NCI-H748 (cell line): ENCODE data around the gene FNDC3B.
A peak's percentile ranks its signal among the peaks of the same experiment; 100 is the strongest.

ENCODE experiments used
- DNase-seq: peaks from one replicate; lab custom pipeline; 2025; ENCODE audit not compliant: unreplicated experiment; lab: John Stamatoyannopoulos, UW

The FNDC3B gene

GRCh38 chr3:172379372-172379771, 340.0 kb downstream of the FNDC3B start:
- DNase-seq, result no peak

- no peak for DNase-seq
Measured at GRCh38 chr3:172380632-172381031, 341.3 kb downstream of the FNDC3B start.

- no peak for DNase-seq
Measured at GRCh38 chr3:172383306-172383796, 344.0 kb downstream of the FNDC3B start.

GRCh38 chr3:172384836-172385235, 345.5 kb downstream of the FNDC3B start:
- DNase-seq, result no peak

GRCh38 chr3:172387728-172388127, 348.4 kb downstream of the FNDC3B start:
- no peak for DNase-seq

- no peak for DNase-seq
Measured at GRCh38 chr3:172388412-172389078, 349.2 kb downstream of the FNDC3B start.

- no peak for DNase-seq
Measured at GRCh38 chr3:172390792-172391191, 351.4 kb downstream of the FNDC3B start.

- DNase-seq, result no peak
Measured at GRCh38 chr3:172391592-172392302, 352.4 kb downstream of the FNDC3B start.

GRCh38 chr3:172394692-172395091, 355.3 kb downstream of the FNDC3B start:
- no peak for DNase-seq

- no peak for DNase-seq
Measured at GRCh38 chr3:172396400-172396799, 357.0 kb downstream of the FNDC3B start.

- DNase-seq, result peak; percentile 3
Measured at GRCh38 chr3:172397716-172398405, 358.5 kb downstream of the FNDC3B start.

- DNase-seq, result no peak
Measured at GRCh38 chr3:172398484-172398883, 359.1 kb downstream of the FNDC3B start.

GRCh38 chr3:172402090-172402489, 362.7 kb downstream of the FNDC3B start:
- no peak for DNase-seq

GRCh38 chr3:172402892-172403643, 363.7 kb downstream of the FNDC3B start:
- no peak for DNase-seq

GRCh38 chr3:172404237-172404962, 365.0 kb downstream of the FNDC3B start:
- no peak for DNase-seq

GRCh38 chr3:172405914-172406313, 366.5 kb downstream of the FNDC3B start:
- DNase-seq, result no peak

GRCh38 chr3:172407872-172408271, 368.5 kb downstream of the FNDC3B start:
- DNase-seq, result no peak

- DNase-seq, result no peak
Measured at GRCh38 chr3:172410702-172411477, 371.5 kb downstream of the FNDC3B start.

GRCh38 chr3:172411478-172411947, 372.1 kb downstream of the FNDC3B start:
- DNase-seq, result no peak

GRCh38 chr3:172415323-172415722, 375.9 kb downstream of the FNDC3B start:
- no peak for DNase-seq
